ENCODE data around the gene ARVCF.

DNA sequence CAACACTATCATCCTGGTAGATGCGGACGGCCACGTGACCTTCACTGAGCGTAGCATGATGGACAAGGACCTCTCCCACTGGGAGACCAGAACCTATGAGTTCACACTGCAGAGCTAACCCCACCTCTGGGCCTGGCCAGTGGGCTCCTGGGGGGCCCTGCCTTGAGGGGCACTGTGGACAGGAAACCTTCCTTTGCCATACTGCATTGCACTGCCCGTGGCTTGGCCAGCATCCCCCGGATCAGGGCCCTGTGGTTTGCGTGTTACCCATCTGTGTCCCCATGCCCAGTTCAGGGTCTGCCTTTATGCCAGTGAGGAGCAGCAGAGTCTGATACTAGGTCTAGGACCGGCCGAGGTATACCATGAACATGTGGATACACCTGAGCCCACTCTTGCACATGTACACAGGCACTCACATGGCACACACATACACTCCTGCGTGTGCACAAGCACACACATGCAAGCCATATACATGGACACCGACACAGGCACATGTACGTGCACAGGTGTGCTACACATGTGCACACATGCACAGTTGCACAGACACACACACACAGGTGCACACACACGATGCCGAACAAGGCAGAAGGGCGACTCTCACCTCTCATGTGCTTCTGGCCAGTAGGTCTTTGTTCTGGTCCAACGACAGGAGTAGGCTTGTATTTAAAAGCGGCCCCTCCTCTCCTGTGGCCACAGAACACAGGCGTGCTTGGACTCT lies 48.1 kb upstream of the ARVCF start:
- TF ChIP-seq, protein P1, sequence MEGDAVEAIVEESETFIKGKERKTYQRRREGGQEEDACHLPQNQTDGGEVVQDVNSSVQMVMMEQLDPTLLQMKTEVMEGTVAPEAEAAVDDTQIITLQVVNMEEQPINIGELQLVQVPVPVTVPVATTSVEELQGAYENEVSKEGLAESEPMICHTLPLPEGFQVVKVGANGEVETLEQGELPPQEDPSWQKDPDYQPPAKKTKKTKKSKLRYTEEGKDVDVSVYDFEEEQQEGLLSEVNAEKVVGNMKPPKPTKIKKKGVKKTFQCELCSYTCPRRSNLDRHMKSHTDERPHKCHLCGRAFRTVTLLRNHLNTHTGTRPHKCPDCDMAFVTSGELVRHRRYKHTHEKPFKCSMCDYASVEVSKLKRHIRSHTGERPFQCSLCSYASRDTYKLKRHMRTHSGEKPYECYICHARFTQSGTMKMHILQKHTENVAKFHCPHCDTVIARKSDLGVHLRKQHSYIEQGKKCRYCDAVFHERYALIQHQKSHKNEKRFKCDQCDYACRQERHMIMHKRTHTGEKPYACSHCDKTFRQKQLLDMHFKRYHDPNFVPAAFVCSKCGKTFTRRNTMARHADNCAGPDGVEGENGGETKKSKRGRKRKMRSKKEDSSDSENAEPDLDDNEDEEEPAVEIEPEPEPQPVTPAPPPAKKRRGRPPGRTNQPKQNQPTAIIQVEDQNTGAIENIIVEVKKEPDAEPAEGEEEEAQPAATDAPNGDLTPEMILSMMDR (IDR thresholded peaks at IDR 0.05), result no peak
- no peak for TF ChIP-seq EZH2 (IDR thresholded peaks at IDR 0.05; ENCODE audit: borderline replicate concordance, insufficient read depth, low read depth, low read length, poor library complexity, severe bottlenecking)

Measured in B cell (primary cell).